Fibroblast of the aortic adventitia (primary cell): ENCODE measurements around the gene PLEKHG7. TPM values are rescaled to one million over a fixed set of nuclear protein-coding genes. Genes with fewer than 3 reads are reported as not detected.

ENCODE experiments used
- DNase-seq: peaks from one replicate; pipeline ENCODE4 v3.0.0-alpha.2; 2010; ENCODE audit warnings: low read depth
- H3K4me3 ChIP-seq: 2 replicates; pipeline ENCODE4 v1.5.1; 2011; ENCODE audit warnings: low read depth, mild to moderate bottlenecking, control low read depth, low read length, moderate library complexity
- total RNA-seq: library from RNA; depleted of rRNA; stranded (reverse); fragments of >200 nt; gene quantifications from 2 replicates; pipeline ENCODE4 v1.2.3, GENCODE V29; 2012; ENCODE audit warnings: low replicate concordance
- TF ChIP-seq, protein P1 (sequence below): IDR thresholded peaks from 2 replicates; pipeline ENCODE4 v1.5.1; 2011; ENCODE audit warnings: mild to moderate bottlenecking, low read length, control low read depth, inconsistent platforms; ENCODE audit not compliant: insufficient read depth

PLEKHG7 gene
- total RNA-seq, 1 donor = not detected

DNA sequence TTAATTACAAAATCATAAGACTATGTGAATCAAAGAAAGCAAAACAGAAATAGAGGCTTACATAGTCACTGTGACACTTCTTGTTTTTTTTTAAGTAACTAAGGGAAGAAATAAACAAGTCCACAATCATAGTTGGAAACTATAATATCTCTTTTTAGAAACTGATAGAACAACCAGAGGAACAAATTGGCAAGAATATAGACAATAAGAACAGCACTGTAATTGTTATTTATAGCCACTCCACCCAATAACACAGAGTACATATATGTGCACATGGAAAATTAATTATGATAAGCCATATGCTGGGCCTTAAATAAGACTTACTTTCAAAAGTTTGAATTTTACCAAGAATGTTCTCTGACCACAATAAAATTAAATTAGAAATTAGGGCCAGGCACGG, 101.1 kb downstream of the PLEKHG7 start:
- no peak for DNase-seq
- H3K4me3 ChIP-seq = no peak overlapping the region
- TF ChIP-seq, protein P1, sequence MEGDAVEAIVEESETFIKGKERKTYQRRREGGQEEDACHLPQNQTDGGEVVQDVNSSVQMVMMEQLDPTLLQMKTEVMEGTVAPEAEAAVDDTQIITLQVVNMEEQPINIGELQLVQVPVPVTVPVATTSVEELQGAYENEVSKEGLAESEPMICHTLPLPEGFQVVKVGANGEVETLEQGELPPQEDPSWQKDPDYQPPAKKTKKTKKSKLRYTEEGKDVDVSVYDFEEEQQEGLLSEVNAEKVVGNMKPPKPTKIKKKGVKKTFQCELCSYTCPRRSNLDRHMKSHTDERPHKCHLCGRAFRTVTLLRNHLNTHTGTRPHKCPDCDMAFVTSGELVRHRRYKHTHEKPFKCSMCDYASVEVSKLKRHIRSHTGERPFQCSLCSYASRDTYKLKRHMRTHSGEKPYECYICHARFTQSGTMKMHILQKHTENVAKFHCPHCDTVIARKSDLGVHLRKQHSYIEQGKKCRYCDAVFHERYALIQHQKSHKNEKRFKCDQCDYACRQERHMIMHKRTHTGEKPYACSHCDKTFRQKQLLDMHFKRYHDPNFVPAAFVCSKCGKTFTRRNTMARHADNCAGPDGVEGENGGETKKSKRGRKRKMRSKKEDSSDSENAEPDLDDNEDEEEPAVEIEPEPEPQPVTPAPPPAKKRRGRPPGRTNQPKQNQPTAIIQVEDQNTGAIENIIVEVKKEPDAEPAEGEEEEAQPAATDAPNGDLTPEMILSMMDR = no peak

DNA sequence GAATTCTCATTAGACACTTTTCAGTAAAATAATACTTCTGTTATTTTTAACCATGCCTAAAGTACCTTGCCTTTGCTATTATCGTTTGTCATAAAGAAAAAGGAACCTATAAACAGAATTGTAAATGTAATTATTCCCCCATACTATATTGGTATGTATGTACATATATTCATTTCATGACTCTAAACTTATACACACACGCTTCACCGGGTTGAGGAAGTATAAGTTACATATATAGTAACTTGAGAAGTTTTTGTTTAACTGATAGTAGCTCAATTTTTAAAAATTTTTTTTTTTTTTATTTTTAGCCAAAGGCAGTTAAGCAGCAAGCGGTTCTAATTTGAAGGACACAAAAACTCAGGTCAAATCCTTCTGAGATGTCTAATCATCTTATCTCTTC, 107.6 kb downstream of the PLEKHG7 start:
- no peak overlapping the region for H3K4me3 ChIP-seq
- TF ChIP-seq, protein P1 = no peak
- no peak for DNase-seq

DNA sequence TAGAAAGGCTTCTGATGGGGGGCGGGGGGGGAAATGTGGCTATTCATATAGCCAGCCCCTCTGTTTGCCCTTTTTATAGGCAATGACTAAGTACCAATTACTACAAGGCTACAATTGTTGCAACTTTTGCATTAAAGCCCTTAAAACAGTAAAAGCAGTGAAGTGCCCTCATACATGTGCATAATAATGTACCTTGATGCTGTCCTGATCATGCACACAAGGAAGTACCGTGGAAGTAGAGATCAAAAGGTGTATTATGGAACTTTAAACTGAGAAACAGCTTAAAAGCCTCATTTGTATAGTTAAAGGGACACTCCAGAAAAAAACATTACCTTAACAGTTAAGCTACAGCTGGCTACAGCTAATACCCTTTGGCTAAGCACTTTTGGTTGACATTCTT, 111.8 kb downstream of the PLEKHG7 start:
- no peak overlapping the region for H3K4me3 ChIP-seq
- TF ChIP-seq, protein P1 = no peak
- no peak for DNase-seq

DNA sequence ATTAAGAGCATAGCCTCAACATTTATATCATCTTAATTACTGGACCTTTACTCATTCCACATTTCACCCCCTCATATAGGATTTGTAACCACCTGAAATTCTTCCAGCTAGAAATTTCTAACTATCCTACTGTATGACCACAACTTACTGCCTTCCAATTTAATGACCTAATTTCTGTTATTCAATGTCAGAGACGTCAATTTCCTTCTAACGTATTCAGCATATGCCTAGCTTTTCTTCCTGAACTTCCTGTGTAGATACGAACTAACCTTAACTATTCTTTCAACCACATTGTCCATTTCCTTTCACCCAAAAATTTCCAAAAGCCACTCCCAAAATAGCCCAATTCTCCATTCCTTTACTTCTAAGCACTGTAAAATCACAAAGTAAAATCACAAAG, 118.4 kb downstream of the PLEKHG7 start:
- no peak overlapping the region for H3K4me3 ChIP-seq
- TF ChIP-seq, protein P1 = no peak
- no peak for DNase-seq

Other genes with a start within 250 kb of the PLEKHG7 start
- 30.9 and 42.3 TPM in 2 replicates for gene EEA1, start 226.3 kb downstream of the PLEKHG7 start, total RNA-seq